Mesothelial cell of epicardium (in vitro differentiated cells): Measurements from ENCODE around the gene ABCB8. TPM values are rescaled to one million over a fixed set of nuclear protein-coding genes. Genes with fewer than 3 reads are reported as not detected.

Experiments used
- DNase-seq, 2 experiments: peaks; one replicate each; pipeline ENCODE4 v3.0.0; 2021; ENCODE audit warnings: low spot score in 2 of 2; ENCODE audit not compliant: unreplicated experiment in 2 of 2
- H3K27ac Mint-ChIP-seq: 2 replicates; pipeline ENCODE4 v1.8.0; 2021; ENCODE audit warnings: mixed read lengths
- H3K27me3 Mint-ChIP-seq: 2 replicates; pipeline ENCODE4 v1.8.0; 2021; ENCODE audit warnings: low read depth, mixed read lengths
- H3K36me3 Mint-ChIP-seq: 2 replicates; pipeline ENCODE4 v1.8.0; 2021; ENCODE audit warnings: mixed read lengths
- H3K4me1 Mint-ChIP-seq: 2 replicates; pipeline ENCODE4 v1.8.0; 2021; ENCODE audit warnings: mixed read lengths
- H3K4me3 Mint-ChIP-seq: 2 replicates; pipeline ENCODE4 v1.8.0; 2021; ENCODE audit warnings: mild to moderate bottlenecking, moderate library complexity, mixed read lengths
- H3K9me3 Mint-ChIP-seq: 2 replicates; pipeline ENCODE4 v1.8.0; 2021; ENCODE audit warnings: mixed read lengths
- CTCF ChIP-seq: fragments of 200-600 bp; sonication (generic); IDR thresholded peaks from one replicate; pipeline ENCODE4 v1.5.0; 2021; ENCODE audit warnings: antibody characterized with exemption; ENCODE audit not compliant: unreplicated experiment
- total RNA-seq: library from RNA; stranded (reverse); gene quantifications from 3 replicates; pipeline ENCODE4 v1.2.1, GENCODE V29; 2021

ABCB8 gene
- total RNA-seq, 1 donor from 2014 or later, result 40.7 TPM

DNA sequence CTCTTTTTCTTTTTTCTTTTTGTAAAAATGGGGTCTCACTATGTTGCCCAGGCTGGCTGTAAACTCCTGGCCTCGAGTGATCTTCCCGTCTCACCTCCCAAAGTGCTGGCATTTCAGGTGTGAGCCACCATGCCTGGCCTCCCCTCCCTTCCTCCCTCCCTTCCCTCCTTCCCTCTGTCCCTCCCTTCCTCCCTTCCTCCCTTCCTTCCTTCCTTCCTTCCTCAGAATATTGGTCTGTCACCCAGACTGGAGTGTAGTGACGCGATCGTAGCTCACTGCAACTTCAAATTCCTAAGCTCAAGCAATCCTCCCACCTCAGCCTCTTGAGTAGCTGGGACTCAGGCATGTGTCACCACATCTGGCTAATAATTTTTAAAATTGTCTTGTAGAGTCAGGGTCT lies 66.4 kb downstream of the ABCB8 start:
- H3K27me3 Mint-ChIP-seq, result no peaks in the 10 kb centered on the region
- H3K4me3 Mint-ChIP-seq, result no peak overlapping the region
- TF ChIP-seq CTCF, result no peak
- no peaks in the 10 kb centered on the region for H3K9me3 Mint-ChIP-seq
- no peak for DNase-seq
- peaks cover 3% of the 10 kb centered on the region for H3K4me1 Mint-ChIP-seq
- no peak overlapping the region for H3K27ac Mint-ChIP-seq
- peaks cover 6% of the 10 kb centered on the region for H3K36me3 Mint-ChIP-seq

DNA sequence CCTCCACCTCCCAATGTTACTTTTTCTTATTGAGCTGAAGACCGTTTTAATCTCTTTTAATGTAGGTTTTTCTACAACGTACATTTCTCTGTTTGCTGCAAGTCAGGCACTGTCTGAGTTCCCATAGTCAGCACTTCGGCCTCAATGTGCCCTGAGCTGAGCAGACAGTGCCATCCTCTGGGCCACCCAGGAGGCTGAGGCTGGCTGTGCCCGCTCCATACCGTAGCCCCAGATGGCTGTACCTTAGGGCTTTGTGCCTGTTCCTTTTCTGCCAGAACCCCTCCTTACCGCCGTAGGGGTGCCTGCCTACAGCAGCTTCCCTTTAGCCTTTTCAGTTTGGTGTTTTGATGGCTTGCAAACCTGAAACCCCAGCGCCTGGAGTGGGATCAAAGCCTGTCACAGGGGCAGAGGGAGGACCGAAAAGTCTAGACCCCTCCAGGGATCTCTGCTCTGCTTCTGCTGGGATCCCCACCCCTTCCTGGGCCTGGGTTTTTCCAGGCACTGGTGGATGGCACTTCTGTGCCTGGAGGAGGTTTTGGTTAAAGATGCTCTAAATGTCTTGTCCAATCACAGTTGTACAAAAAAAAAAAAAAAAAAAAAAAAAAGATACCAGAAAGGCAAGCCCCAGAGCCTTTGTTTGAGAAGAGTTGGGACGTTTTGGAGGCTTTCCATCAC lies 67.0 kb downstream of the ABCB8 start:
- DNase-seq, result no peak
- H3K36me3 Mint-ChIP-seq, result peaks cover 6% of the 10 kb centered on the region
- no peak overlapping the region for H3K4me3 Mint-ChIP-seq
- no peak for TF ChIP-seq CTCF
- no peaks in the 10 kb centered on the region for H3K9me3 Mint-ChIP-seq
- H3K4me1 Mint-ChIP-seq, result no peaks in the 10 kb centered on the region
- no peaks in the 10 kb centered on the region for H3K27me3 Mint-ChIP-seq
- H3K27ac Mint-ChIP-seq, result no peak overlapping the region

- Mint-ChIP-seq H3K9me3 (no peaks in the 10 kb centered on the region), H3K27ac (no peak overlapping the region)
Measured at GRCh38 chr7:151095828-151096475, 67.7 kb downstream of the ABCB8 start.

More at GRCh38 chr7:151095828-151096475, 67.7 kb downstream of the ABCB8 start:
- DNase-seq, result no peak
- Mint-ChIP-seq H3K4me1 (no peaks in the 10 kb centered on the region), H3K4me3 (no peak overlapping the region), H3K36me3 (peaks cover 6% of the 10 kb centered on the region), H3K27me3 (no peaks in the 10 kb centered on the region)
- no peak for TF ChIP-seq CTCF

Other genes with a start within 250 kb of the ABCB8 start
- 1.9 to 2.8 TPM (median 2.3 TPM) in 3 replicates for gene TMEM176B, start 228.1 kb upstream of the ABCB8 start, total RNA-seq
- 2.5 to 3.6 TPM (median 3.1 TPM) in 3 replicates for gene TMEM176A, start 227.7 kb upstream of the ABCB8 start, total RNA-seq
- gene AOC1, start 175.9 kb upstream of the ABCB8 start, total RNA-seq, result not detected in 3 replicates
- 11.2 to 12.3 TPM (median 11.7 TPM) in 3 replicates for gene KCNH2, start 50.1 kb upstream of the ABCB8 start, total RNA-seq
- gene NOS3, start 37.4 kb upstream of the ABCB8 start, total RNA-seq, result 6.0 to 7.8 TPM (median 6.6 TPM) in 3 replicates
- 10.6 to 14.0 TPM (median 11.8 TPM) in 3 replicates for gene ATG9B, start 4.0 kb upstream of the ABCB8 start, total RNA-seq
- gene ASIC3, start 20.1 kb downstream of the ABCB8 start, total RNA-seq, result 6.1 to 7.9 TPM (median 7.2 TPM) in 3 replicates
- 17.0 to 17.5 TPM (median 17.4 TPM) in 3 replicates for gene CDK5, start 29.4 kb downstream of the ABCB8 start, total RNA-seq
- 236 to 249 TPM (median 243 TPM) in 3 replicates for gene SLC4A2, start 31.1 kb downstream of the ABCB8 start, total RNA-seq
- 86.8 to 97.6 TPM (median 92.5 TPM) in 3 replicates for gene FASTK, start 52.4 kb downstream of the ABCB8 start, total RNA-seq
- 34.7 to 38.4 TPM (median 36.5 TPM) in 3 replicates for gene TMUB1, start 55.0 kb downstream of the ABCB8 start, total RNA-seq
- gene AGAP3, start 58.0 kb downstream of the ABCB8 start, total RNA-seq, result 134 to 146 TPM (median 141 TPM) in 3 replicates
- 0.20 TPM in 1 of 3 replicates, not detected in the others for gene GBX1, start 139.2 kb downstream of the ABCB8 start, total RNA-seq
- gene ASB10, start 158.8 kb downstream of the ABCB8 start, total RNA-seq, result not detected in 3 replicates
- gene H2BK1, start 182.0 kb downstream of the ABCB8 start, total RNA-seq, result not detected in 3 replicates
- gene ABCF2, start 198.8 kb downstream of the ABCB8 start, total RNA-seq, result 44.9 to 46.2 TPM (median 45.6 TPM) in 3 replicates
- 55.1 to 56.5 TPM (median 56.2 TPM) in 3 replicates for gene CHPF2, start 204.0 kb downstream of the ABCB8 start, total RNA-seq
- gene SMARCD3, start 220.2 kb downstream of the ABCB8 start, total RNA-seq, result 114 to 119 TPM (median 116 TPM) in 3 replicates